Trophoblast cell (in vitro differentiated cells and primary cell): ENCODE data around the gene SAMD14.

ENCODE experiments used
- DNase-seq, 2 donors: peaks; one replicate each; pipeline ENCODE4 v3.0.0-alpha.2; 2016
- H2AFZ ChIP-seq: 2 replicates; pipeline ENCODE4 v1.6.1; 2013; ENCODE audit warnings: low read length, moderate library complexity, mild to moderate bottlenecking; ENCODE audit not compliant: insufficient read depth, poor library complexity
- H2AK5ac ChIP-seq: 2 replicates; pipeline ENCODE4 v1.6.1; 2013; ENCODE audit warnings: mild to moderate bottlenecking, low read length
- H2BK120ac ChIP-seq: 2 replicates; pipeline ENCODE4 v1.6.1; 2013; ENCODE audit warnings: low read length, mild to moderate bottlenecking, moderate library complexity; ENCODE audit not compliant: insufficient read depth, poor library complexity
- H2BK12ac ChIP-seq: 2 replicates; pipeline ENCODE4 v1.6.1; 2013; ENCODE audit warnings: mild to moderate bottlenecking, low read length, moderate library complexity
- H2BK5ac ChIP-seq: 2 replicates; pipeline ENCODE4 v1.6.1; 2013; ENCODE audit warnings: low read length, low read depth, moderate library complexity, mild to moderate bottlenecking; ENCODE audit not compliant: poor library complexity
- H3K14ac ChIP-seq: 2 replicates; pipeline ENCODE4 v1.6.1; 2013; ENCODE audit warnings: mild to moderate bottlenecking, low read length
- H3K18ac ChIP-seq: 2 replicates; pipeline ENCODE4 v1.6.1; 2013; ENCODE audit warnings: mild to moderate bottlenecking, low read length
- H3K23ac ChIP-seq: 2 replicates; pipeline ENCODE4 v1.6.1; 2013; ENCODE audit warnings: low read length
- H3K27ac ChIP-seq: 2 replicates; pipeline ENCODE4 v1.5.1; 2013; ENCODE audit warnings: low read depth, mild to moderate bottlenecking, inconsistent platforms, low read length, moderate library complexity
- H3K27me3 ChIP-seq: 2 replicates; pipeline ENCODE4 v1.6.1; 2013; ENCODE audit warnings: inconsistent platforms, mild to moderate bottlenecking, low read length, moderate library complexity; ENCODE audit not compliant: insufficient read depth
- H3K36me3 ChIP-seq, 2 experiments: 1 replicate in 1 of 2; 2 replicates in 1 of 2; pipeline ENCODE4 v1.6.1; 2013; ENCODE audit warnings: low read length in 2 of 2, mild to moderate bottlenecking in 2 of 2, moderate library complexity in 1 of 2; ENCODE audit not compliant: insufficient read depth in 2 of 2, control insufficient read depth in 1 of 2
- H3K4ac ChIP-seq: 2 replicates; pipeline ENCODE4 v1.6.1; 2013; ENCODE audit warnings: low read depth, mild to moderate bottlenecking, low read length, moderate library complexity
- H3K4me1 ChIP-seq, 2 experiments: 1 replicate in 1 of 2; 2 replicates in 1 of 2; pipeline ENCODE4 v1.6.1; 2013; ENCODE audit warnings: low read length in 2 of 2, mild to moderate bottlenecking in 2 of 2, moderate library complexity in 1 of 2; ENCODE audit not compliant: insufficient read depth in 2 of 2, control insufficient read depth in 1 of 2
- H3K4me2 ChIP-seq: 2 replicates; pipeline ENCODE4 v1.6.1; 2013; ENCODE audit warnings: inconsistent platforms, mild to moderate bottlenecking, low read length, moderate library complexity
- H3K4me3 ChIP-seq: 2 replicates; pipeline ENCODE4 v1.5.1; 2013; ENCODE audit warnings: mild to moderate bottlenecking, low read depth, low read length, inconsistent platforms
- H3K79me1 ChIP-seq: one replicate; pipeline ENCODE4 v1.6.1; 2013; ENCODE audit warnings: low read length
- H3K79me2 ChIP-seq: 2 replicates; pipeline ENCODE4 v1.6.1; 2013; ENCODE audit warnings: low read length, mild to moderate bottlenecking; ENCODE audit not compliant: control insufficient read depth, insufficient read depth, poor library complexity
- H3K9ac ChIP-seq: 2 replicates; pipeline ENCODE4 v1.6.1; 2013; ENCODE audit warnings: mild to moderate bottlenecking, low read length
- H3K9me3 ChIP-seq: 2 replicates; pipeline ENCODE4 v1.6.1; 2013; ENCODE audit warnings: low read depth, mild to moderate bottlenecking, control low read depth, inconsistent platforms, low read length; ENCODE audit not compliant: insufficient read depth
- H4K12ac ChIP-seq: 2 replicates; pipeline ENCODE4 v1.6.1; 2013; ENCODE audit warnings: low read depth, mild to moderate bottlenecking, low read length, moderate library complexity
- H4K8ac ChIP-seq: 2 replicates; pipeline ENCODE4 v1.6.1; 2013; ENCODE audit warnings: low read depth, mild to moderate bottlenecking, low read length, moderate library complexity
- H4K91ac ChIP-seq: one replicate; pipeline ENCODE4 v1.6.1; 2013; ENCODE audit warnings: low read depth, mild to moderate bottlenecking, low read length, moderate library complexity
- WGBS: extraction: QIAGEN DNeasy Blood & Tissue Kit; methylation state at CpG from one replicate; pipeline ENCODE4 v1.1.7; 2013; ENCODE audit warnings: missing lambda C conversion rate; ENCODE audit not compliant: insufficient read length, insufficient coverage; ENCODE audit errors: extremely low coverage; 5-methylcytosine and 5-hydroxymethylcytosine counted together

Gene SAMD14

DNA sequence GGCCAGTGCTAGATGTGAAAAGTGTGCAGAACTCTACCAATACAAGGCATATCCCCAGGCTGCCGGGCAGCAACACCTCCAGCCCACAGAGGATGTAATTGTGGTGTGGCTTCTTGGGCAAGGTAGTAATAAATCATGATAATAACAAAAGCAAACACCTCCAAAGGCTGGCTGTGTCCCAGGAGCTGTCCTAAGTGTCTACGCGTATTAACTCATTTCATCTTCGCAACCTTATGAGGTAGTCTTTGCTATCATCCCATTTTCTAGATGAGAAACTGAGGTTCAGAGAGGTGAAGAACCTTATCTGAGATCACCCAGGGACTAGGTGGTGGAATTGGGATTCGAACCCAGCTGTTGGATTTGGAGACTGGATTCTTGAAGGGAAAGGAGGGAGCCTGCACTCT, 29.5 kb downstream of the SAMD14 start:
- Histone ChIP-seq H2BK12ac (no peak overlapping the region), H3K18ac (no peak overlapping the region), H2BK5ac (no peak overlapping the region), H3K27ac (no peak overlapping the region), H4K8ac (no peak overlapping the region), H3K4me1 (peaks cover 15 to 17% of the 10 kb centered on the region in 2 experiments), H4K12ac (no peak overlapping the region), H3K4me2 (no peak overlapping the region), H3K79me1 (peaks cover 2% of the 10 kb centered on the region), H3K4ac (no peak overlapping the region), H3K14ac (no peak overlapping the region), H4K91ac (no peak overlapping the region), H2AK5ac (no peak overlapping the region), H3K4me3 (no peak overlapping the region), H3K36me3 (no peaks in the 10 kb centered on the region), H3K9me3 (no peaks in the 10 kb centered on the region), H3K9ac (no peak overlapping the region), H2AFZ (no peak overlapping the region), H3K23ac (no peak overlapping the region), H2BK120ac (no peak overlapping the region), H3K27me3 (no peaks in the 10 kb centered on the region), H3K79me2 (no peaks in the 10 kb centered on the region)
- no peak for DNase-seq
- WGBS, result no CpG with 5 or more reads among the region's 5 CpGs

DNA sequence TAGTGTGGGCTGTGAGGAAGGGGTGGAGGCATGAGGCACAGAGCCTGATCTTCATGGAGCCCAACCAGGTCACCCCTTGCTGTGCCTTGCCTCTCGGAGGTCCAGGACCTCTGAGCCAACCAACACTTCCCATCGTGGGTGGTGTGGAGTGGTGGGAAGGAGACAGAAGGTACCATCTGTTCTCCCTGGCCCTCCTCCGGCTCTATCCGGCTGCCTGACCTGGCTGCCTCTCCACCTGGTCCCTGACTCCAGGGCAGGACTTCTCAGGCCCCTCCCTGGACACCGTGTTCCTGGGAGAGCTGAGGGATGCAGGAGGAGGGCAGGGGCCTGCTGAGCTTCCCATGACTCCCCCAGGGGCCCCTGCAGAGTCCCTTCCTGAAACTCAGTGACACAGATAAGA, 31.0 kb downstream of the SAMD14 start:
- Histone ChIP-seq H3K27me3 (no peaks in the 10 kb centered on the region), H3K79me2 (peaks cover 2% of the 10 kb centered on the region), H2BK12ac (no peak overlapping the region), H3K79me1 (peaks cover 5% of the 10 kb centered on the region), H2AFZ (no peak overlapping the region), H3K4me2 (no peak overlapping the region), H3K18ac (no peak overlapping the region), H3K9ac (no peak overlapping the region), H3K9me3 (no peaks in the 10 kb centered on the region), H3K4ac (no peak overlapping the region), H3K14ac (no peak overlapping the region), H2BK5ac (no peak overlapping the region), H4K91ac (no peak overlapping the region), H4K8ac (no peak overlapping the region), H3K4me1 (peaks cover 15 to 22% of the 10 kb centered on the region in 2 experiments), H4K12ac (no peak overlapping the region), H3K23ac (no peak overlapping the region), H2BK120ac (no peak overlapping the region), H3K4me3 (no peak overlapping the region), H3K36me3 (no peaks in the 10 kb centered on the region), H3K27ac (no peak overlapping the region), H2AK5ac (no peak overlapping the region)
- whole genome bisulfite sequencing, result no CpG with 5 or more reads among the region's 5 CpGs
- DNase-seq, result no peak

DNA sequence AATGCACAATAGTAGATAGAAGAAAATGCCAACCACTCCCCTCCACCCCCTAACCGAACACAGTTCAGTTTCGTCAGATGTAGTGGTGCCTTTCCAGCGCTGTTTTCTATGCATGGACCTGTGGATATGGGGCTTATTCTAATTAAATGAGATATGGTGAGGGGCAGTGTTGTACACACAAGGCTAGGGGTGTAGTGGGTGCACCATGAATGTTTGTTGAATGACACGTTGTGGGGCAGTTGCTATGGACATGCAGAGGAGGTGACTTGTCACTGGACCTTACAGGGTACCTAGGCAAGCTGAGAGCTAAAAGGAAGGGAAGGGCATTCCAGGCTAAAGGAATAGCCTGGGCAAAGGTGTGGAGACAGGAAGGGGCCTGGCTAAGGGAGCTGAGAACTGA, 31.4 kb downstream of the SAMD14 start:
- H3K23ac ChIP-seq, result no peak overlapping the region
- no peak overlapping the region for H2AK5ac ChIP-seq

DNA sequence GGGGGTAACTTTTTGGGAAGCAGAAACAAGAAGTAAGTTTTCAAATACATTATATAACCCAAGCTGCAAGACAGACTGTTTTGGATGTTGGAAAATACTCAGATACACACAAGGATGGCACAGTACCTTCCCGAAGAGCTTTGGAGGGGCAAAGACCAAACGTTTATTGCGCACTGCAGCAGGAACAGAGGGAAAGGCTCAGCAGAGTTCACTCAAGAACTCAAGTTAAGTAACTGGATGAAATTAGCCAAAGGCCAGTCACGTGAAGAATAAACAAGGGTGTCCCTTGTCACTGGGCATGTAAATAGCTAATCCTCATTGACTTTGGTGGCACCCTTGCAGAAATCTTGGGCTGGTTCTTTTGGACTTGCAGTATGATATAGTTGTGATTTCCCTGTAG, 32.0 kb downstream of the SAMD14 start:
- no peak overlapping the region for H2BK120ac ChIP-seq
- H3K18ac ChIP-seq, result no peak overlapping the region
- no CpG with 5 or more reads among the region's 4 CpGs for WGBS

More for the DNA sequence above, 31.4 kb downstream of the SAMD14 start:
- no peak overlapping the region for H3K4ac ChIP-seq
- H3K79me2 ChIP-seq, result peaks cover 2% of the 10 kb centered on the region
- H2BK120ac ChIP-seq, result no peak overlapping the region
- no CpG with 5 or more reads among the region's 4 CpGs for WGBS
- H3K18ac ChIP-seq, result no peak overlapping the region
- no peak overlapping the region for H3K4me3 ChIP-seq
- no peak overlapping the region for H3K14ac ChIP-seq
- no peak overlapping the region for H4K8ac ChIP-seq
- no peak overlapping the region for H3K27ac ChIP-seq
- peaks cover 15 to 22% of the 10 kb centered on the region in 2 experiments for H3K4me1 ChIP-seq
- H2BK12ac ChIP-seq, result no peak overlapping the region
- H3K27me3 ChIP-seq, result no peaks in the 10 kb centered on the region
- H3K9ac ChIP-seq, result no peak overlapping the region
- H3K36me3 ChIP-seq, result no peaks in the 10 kb centered on the region
- no peak overlapping the region for H3K4me2 ChIP-seq
- no peak overlapping the region for H4K91ac ChIP-seq
- H3K9me3 ChIP-seq, result no peaks in the 10 kb centered on the region
- H2BK5ac ChIP-seq, result no peak overlapping the region
- no peak overlapping the region for H2AFZ ChIP-seq
- DNase-seq, result no peak
- H4K12ac ChIP-seq, result no peak overlapping the region
- H3K79me1 ChIP-seq, result peaks cover 5% of the 10 kb centered on the region

More for the DNA sequence above, 32.0 kb downstream of the SAMD14 start:
- H3K79me2 ChIP-seq, result peaks cover 2% of the 10 kb centered on the region
- H2AK5ac ChIP-seq, result no peak overlapping the region
- no peak overlapping the region for H3K4ac ChIP-seq
- H3K4me2 ChIP-seq, result no peak overlapping the region
- H3K14ac ChIP-seq, result no peak overlapping the region
- no peak overlapping the region for H3K27ac ChIP-seq
- H3K4me3 ChIP-seq, result no peak overlapping the region
- no peaks in the 10 kb centered on the region for H3K36me3 ChIP-seq
- no peak for DNase-seq
- H4K91ac ChIP-seq, result no peak overlapping the region
- no peaks in the 10 kb centered on the region for H3K27me3 ChIP-seq
- H4K12ac ChIP-seq, result no peak overlapping the region
- no peak overlapping the region for H2BK12ac ChIP-seq
- no peak overlapping the region for H4K8ac ChIP-seq
- H3K23ac ChIP-seq, result no peak overlapping the region
- peaks cover 5% of the 10 kb centered on the region for H3K79me1 ChIP-seq
- H3K9me3 ChIP-seq, result no peaks in the 10 kb centered on the region
- H2BK5ac ChIP-seq, result no peak overlapping the region
- H3K9ac ChIP-seq, result no peak overlapping the region
- H2AFZ ChIP-seq, result no peak overlapping the region
- H3K4me1 ChIP-seq, result peaks cover 15 to 22% of the 10 kb centered on the region in 2 experiments
